SU-DHL-6 (cell line): Measurements from ENCODE around the gene RGS7.

Experiments
- EZH2phosphoT487 ChIP-seq: fragments of 200-600 bp; sonication (generic), shearing (Covaris generic); conservative IDR thresholded peaks from 2 replicates; pipeline ENCODE4 v1.6.1; 2018; ENCODE audit warnings: mild to moderate bottlenecking, antibody characterized with exemption, low read length, moderate library complexity, mixed read lengths
- TF ChIP-seq, protein P1 (sequence below): fragments of 200-600 bp; sonication (generic); IDR thresholded peaks from one replicate; pipeline ENCODE4 v1.5.1; 2017; ENCODE audit warnings: antibody characterized with exemption, mild to moderate bottlenecking, low read length, moderate library complexity; ENCODE audit not compliant: insufficient read depth, poor library complexity, severe bottlenecking

DNA sequence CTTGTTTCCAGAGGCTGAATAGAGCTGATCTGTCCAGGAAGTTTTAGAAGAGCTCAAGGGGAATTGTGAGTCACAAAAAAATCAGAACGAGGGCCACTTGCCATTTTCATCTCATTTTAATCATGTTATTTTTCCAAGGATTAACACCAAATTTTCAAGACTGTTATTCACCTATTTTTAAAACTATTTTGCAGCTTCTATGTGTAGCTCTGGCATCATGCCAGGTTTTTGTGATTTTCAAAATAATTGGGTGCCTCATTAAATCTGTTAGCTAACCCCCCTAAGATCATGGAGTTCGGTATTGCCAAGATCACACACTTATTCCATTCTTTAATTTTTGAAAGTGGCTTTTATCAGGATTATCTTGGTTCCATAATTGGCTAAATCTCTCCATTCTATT is 90.9 kb downstream of the RGS7 start:
- TF ChIP-seq, protein P1, sequence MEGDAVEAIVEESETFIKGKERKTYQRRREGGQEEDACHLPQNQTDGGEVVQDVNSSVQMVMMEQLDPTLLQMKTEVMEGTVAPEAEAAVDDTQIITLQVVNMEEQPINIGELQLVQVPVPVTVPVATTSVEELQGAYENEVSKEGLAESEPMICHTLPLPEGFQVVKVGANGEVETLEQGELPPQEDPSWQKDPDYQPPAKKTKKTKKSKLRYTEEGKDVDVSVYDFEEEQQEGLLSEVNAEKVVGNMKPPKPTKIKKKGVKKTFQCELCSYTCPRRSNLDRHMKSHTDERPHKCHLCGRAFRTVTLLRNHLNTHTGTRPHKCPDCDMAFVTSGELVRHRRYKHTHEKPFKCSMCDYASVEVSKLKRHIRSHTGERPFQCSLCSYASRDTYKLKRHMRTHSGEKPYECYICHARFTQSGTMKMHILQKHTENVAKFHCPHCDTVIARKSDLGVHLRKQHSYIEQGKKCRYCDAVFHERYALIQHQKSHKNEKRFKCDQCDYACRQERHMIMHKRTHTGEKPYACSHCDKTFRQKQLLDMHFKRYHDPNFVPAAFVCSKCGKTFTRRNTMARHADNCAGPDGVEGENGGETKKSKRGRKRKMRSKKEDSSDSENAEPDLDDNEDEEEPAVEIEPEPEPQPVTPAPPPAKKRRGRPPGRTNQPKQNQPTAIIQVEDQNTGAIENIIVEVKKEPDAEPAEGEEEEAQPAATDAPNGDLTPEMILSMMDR, result no peak
- no peak for TF ChIP-seq EZH2phosphoT487
